Esophagus squamous epithelium (tissue), 4 donors: Measurements from ENCODE around the gene UBE2H.

Experiments
- POLR2A ChIP-seq, 4 donors: fragments of 450-650 bp; IDR thresholded peaks; one replicate each; pipeline ENCODE4 v1.6.1; 2017; ENCODE audit warnings: antibody characterized with exemption in 4 of 4, mild to moderate bottlenecking in 4 of 4, moderate library complexity in 3 of 4
- TF ChIP-seq, protein P1 (sequence below), 6 experiments: fragments of 450-650 bp in 4 of 6; fragments of 200-600 bp in 2 of 6; sonication (generic) in 2 of 6; IDR thresholded peaks; one replicate each; pipeline ENCODE4 v1.5.1; 2016 to 2019; ENCODE audit warnings: antibody characterized with exemption in 6 of 6, mild to moderate bottlenecking in 4 of 6, moderate library complexity in 4 of 6

DNA sequence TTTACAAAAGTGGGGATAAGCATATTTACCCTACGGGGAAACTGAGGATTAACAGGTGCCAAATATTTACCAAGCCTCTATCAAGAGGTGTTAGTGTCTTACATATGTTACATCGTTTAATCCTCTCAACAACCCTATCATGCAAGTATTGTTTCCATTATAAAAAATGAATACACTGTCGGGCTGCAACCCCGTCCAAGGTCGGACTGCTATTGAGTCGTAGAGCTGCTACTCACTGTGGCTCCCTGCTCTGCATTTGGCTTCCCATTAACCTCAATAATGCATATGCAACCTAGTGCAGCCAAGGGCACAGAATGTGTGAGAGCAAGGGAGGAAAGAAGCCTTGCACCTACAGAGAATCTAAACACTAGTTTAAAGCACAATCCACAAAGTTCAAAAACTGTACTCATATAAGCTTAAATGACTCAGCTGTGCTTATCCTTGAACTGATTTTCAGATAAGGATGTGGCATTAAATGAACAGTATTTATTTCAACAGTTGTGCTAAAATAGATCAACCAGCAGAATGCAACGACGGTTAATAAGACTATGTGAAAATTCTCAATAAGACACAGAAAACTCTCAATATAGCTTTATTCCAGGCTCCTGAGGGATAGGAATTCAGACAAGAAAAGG, 49.9 kb downstream of the UBE2H start:
- TF ChIP-seq, protein P1, sequence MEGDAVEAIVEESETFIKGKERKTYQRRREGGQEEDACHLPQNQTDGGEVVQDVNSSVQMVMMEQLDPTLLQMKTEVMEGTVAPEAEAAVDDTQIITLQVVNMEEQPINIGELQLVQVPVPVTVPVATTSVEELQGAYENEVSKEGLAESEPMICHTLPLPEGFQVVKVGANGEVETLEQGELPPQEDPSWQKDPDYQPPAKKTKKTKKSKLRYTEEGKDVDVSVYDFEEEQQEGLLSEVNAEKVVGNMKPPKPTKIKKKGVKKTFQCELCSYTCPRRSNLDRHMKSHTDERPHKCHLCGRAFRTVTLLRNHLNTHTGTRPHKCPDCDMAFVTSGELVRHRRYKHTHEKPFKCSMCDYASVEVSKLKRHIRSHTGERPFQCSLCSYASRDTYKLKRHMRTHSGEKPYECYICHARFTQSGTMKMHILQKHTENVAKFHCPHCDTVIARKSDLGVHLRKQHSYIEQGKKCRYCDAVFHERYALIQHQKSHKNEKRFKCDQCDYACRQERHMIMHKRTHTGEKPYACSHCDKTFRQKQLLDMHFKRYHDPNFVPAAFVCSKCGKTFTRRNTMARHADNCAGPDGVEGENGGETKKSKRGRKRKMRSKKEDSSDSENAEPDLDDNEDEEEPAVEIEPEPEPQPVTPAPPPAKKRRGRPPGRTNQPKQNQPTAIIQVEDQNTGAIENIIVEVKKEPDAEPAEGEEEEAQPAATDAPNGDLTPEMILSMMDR (IDR thresholded peaks at IDR 0.05), result no peak
- no peak for TF ChIP-seq POLR2A (IDR thresholded peaks at IDR 0.05)
